Measurements from ENCODE around the gene SLC2A13. TPM values are rescaled to one million over a fixed set of nuclear protein-coding genes. Genes with fewer than 3 reads are reported as not detected.

SLC2A13 gene
- total RNA-seq, 1 experiment from 2014 or later: 7.0 TPM

- no CpG with 5 or more reads among the region's 2 CpGs for WGBS (ENCODE audit: extremely low coverage, insufficient read length, low lambda C conversion rate)
- Mint-ChIP-seq H3K36me3 (ENCODE audit: insufficient read depth in 1 of 3, low read depth in 3 of 3) (peaks cover 2 to 9% (median 5%) of the 10 kb centered on the region in 3 experiments; a peak in 6 of 7 replicates), H3K4me1 (no peaks in the 10 kb centered on the region), H3K27ac (no peak overlapping the region), H3K9me3 (peaks cover 14 to 17% of the 10 kb centered on the region in 2 experiments; a peak in 4 of 5 replicates), H3K27me3 (ENCODE audit: low read depth) (no peaks in the 10 kb centered on the region), H3K4me3 (no peak overlapping the region)
- Histone ChIP-seq H2AFZ (ENCODE audit: low read length) (no peak overlapping the region), H2BK20ac (ENCODE audit: low read depth, low read length, poor library complexity, severe bottlenecking) (no peak overlapping the region), H3K27me3 (ENCODE audit: insufficient read depth, low read length) (no peaks in the 10 kb centered on the region), H3K18ac (ENCODE audit: insufficient read length, low read depth, low read length) (no peak overlapping the region), H3K56ac (ENCODE audit: insufficient read length, low read depth, low read length) (no peak overlapping the region), H3K27ac (ENCODE audit: insufficient read length, low read depth, low read length) (no peak overlapping the region), H2BK15ac (ENCODE audit: low read depth, low read length) (no peak overlapping the region), H3K23ac (ENCODE audit: insufficient read length, low read depth, low read length) (no peak overlapping the region), H3K9me3 (ENCODE audit: control insufficient read depth, low read depth, low read length) (no peaks in the 10 kb centered on the region), H4K8ac (replicated peaks; ENCODE audit: insufficient read length, low read depth, low read length) (no peak overlapping the region), H4K5ac (ENCODE audit: insufficient read length, low read depth, low read length) (no peak overlapping the region), H2BK12ac (ENCODE audit: insufficient read length, low read depth, low read length) (no peak overlapping the region), H3K4me2 (ENCODE audit: insufficient read depth, insufficient read length, low read length) (no peak overlapping the region), H4K91ac (ENCODE audit: insufficient read length, low read depth, low read length) (no peak overlapping the region), H4K20me1 (ENCODE audit: control insufficient read depth, insufficient read depth, insufficient read length) (no peaks in the 10 kb centered on the region), H2BK5ac (ENCODE audit: insufficient read length, low read length) (no peak overlapping the region), H3K79me2 (ENCODE audit: insufficient read depth, low read length) (no peaks in the 10 kb centered on the region), H3K14ac (ENCODE audit: insufficient read depth, low read length) (no peak overlapping the region), H3K23me2 (ENCODE audit: insufficient read length, low read depth, low read length, poor library complexity, severe bottlenecking) (no peaks in the 10 kb centered on the region), H2BK120ac (ENCODE audit: low read depth, low read length, poor library complexity, severe bottlenecking) (no peak overlapping the region), H3T11ph (ENCODE audit: low read length) (no peak overlapping the region), H2AK5ac (ENCODE audit: insufficient read length, low read length) (no peak overlapping the region), H3K79me1 (ENCODE audit: insufficient read depth, low read depth, low read length, poor library complexity, severe bottlenecking) (no peaks in the 10 kb centered on the region), H3K9ac (ENCODE audit: extremely low read depth, insufficient read length, low read length) (no peak overlapping the region), H3K4me1 (ENCODE audit: insufficient read depth, low read length) (no peaks in the 10 kb centered on the region), H3K4ac (ENCODE audit: low read depth, low read length) (no peak overlapping the region)
- TF ChIP-seq CTCF (conservative IDR thresholded peaks at IDR 0.05): no peak
- DNase-seq: no peak
Observed at GRCh38 chr12:39814626-39815025, 291.3 kb downstream of the SLC2A13 start.
